G401 (cell line): ENCODE data around the gene ACKR3. TPM values are rescaled to one million over a fixed set of nuclear protein-coding genes. Genes with fewer than 3 reads are reported as not detected.
A peak's percentile ranks its signal among the peaks of the same experiment; 100 is the strongest.

Experiments used
- DNase-seq: peaks from one replicate; pipeline ENCODE4 v3.0.0-alpha.2; 2015; ENCODE audit warnings: low spot score
- in situ Hi-C: cut with HindIII; loops from 2 replicates; pipeline ENCODE4 v1.10.0; 2016; ENCODE audit warnings: low sequenced_read_pairs, mixed read lengths
- total RNA-seq: library from RNA; depleted of rRNA; stranded (reverse); fragments of >200 nt; shearing (Covaris generic); gene quantifications from 2 replicates; pipeline ENCODE4 v1.2.3, GENCODE V29; 2014

The ACKR3 gene
- total RNA-seq, 1 experiment from 2014 or later, result not detected

GRCh38 chr2:236579048-236579745 is 9.6 kb downstream of the ACKR3 start:
- in situ Hi-C loops, result no loop called here
- no peak for DNase-seq

DNA sequence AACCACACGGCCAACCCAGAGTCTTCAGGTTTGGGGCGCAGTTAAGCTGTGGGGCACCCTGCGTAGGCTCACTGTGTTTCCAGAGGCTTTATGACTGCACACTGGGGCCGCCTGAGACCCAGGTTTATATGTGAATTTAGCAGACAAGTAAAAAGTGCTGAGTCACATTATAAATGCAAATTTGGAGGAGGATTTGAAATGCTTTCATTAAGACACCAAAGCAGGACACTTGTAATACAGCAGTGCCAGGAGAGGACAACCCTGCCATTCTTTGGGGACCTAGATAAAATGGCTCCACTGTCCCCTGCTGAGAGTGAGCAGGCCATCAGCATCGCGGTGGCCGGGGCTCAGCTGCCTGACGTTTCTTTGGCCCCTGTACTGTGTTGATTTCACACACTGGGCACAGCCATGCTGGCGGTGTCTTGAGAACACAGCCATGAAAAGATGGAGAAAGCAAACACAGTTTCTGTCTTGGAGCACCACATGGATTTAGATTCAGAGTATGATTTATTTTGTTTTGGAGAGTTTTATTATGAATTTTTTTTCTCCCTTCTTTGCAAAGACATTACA is 10.2 kb downstream of the ACKR3 start:
- DNase-seq, result no peak
- in situ Hi-C loops, result no loop called here

- no peak for DNase-seq
- in situ Hi-C loops, result no loop called here
Measured at GRCh38 chr2:236580746-236581355, 11.2 kb downstream of the ACKR3 start.

DNA sequence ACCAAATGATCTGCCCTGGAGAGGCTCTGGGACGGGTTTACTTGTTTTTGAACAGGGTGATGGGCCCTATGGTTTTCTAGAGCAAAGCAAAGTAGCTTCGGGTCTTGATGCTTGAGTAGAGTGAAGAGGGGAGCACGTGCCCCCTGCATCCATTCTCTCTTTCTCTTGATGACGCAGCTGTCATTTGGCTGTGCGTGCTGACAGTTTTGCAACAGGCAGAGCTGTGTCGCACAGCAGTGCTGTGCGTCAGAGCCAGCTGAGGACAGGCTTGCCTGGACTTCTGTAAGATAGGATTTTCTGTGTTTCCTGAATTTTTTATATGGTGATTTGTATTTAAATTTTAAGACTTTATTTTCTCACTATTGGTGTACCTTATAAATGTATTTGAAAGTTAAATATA is 11.9 kb downstream of the ACKR3 start:
- no peak for DNase-seq

DNA sequence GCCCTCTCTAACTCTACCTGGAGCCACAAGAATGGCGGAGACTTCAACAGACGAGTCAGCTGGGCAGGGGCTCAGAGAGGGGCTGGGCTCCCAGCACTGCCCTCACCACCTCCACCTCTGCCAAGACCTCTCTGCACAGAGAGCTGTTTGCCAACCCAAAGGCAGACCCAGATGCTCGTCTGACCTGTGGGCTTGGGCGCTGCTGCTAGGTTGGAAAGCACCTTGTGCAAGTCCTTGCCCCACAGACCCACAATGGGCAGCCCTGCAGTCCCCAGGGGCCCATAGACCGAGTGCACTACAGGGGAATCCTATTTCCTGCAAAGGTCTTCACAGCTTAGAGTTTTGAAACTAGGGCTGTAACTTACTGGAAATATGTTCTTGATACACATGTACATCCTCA is 13.3 kb downstream of the ACKR3 start:
- no peak for DNase-seq
- in situ Hi-C loops, result no loop called here

More for the DNA sequence above, 11.9 kb downstream of the ACKR3 start:
- in situ Hi-C loops, result no loop called here

GRCh38 chr2:236583621-236584203 is 14.1 kb downstream of the ACKR3 start:
- in situ Hi-C loops, result no loop called here
- DNase-seq, result no peak

- no peak for DNase-seq
- in situ Hi-C loops, result no loop called here
Measured at GRCh38 chr2:236584521-236585384, 15.1 kb downstream of the ACKR3 start.

DNA sequence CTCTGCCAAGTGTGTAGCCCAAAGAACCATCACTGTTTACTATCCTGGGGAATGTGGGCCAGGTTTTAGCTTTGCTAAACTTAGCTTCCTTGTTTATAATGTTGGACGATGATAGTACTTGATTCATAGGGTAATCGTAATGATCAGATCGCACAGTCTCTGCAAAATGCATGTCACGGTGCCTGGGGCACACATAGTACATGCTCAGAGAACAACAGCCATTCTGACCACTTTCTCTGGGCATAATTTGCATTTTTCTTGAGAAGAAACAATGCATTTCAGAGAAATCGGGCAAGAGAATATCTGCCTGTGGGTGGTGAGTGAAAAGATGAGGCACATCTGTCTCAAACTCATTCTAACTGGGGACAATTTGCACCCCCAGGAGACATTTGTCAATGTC is 16.3 kb downstream of the ACKR3 start:
- in situ Hi-C loops, result no loop called here
- no peak for DNase-seq

GRCh38 chr2:236587861-236588815 is 18.5 kb downstream of the ACKR3 start:
- DNase-seq, result no peak
- in situ Hi-C loops, result no loop called here

- in situ Hi-C loops, result no loop called here
Measured at GRCh38 chr2:236588932-236589592, 19.4 kb downstream of the ACKR3 start.

DNA sequence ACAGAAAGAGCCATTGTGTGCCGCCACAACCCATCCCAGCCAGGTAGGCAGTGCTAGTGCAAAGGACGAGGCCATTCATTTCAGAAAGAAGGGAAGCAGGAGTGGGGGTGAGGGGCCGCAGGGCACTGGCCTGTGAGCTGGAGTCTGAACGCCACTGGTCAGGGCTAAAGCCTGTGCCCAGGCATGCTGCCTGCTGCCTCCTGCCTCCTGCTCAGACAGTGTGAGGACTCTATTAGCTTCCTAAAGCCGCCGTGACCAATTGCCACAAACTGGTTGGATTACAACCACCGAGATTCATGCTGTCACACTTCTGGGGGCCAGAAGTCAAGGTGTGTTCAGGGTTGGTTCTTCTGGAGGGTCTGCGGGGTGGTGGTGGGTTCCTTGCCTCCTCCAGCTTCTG is 21.2 kb downstream of the ACKR3 start:
- DNase-seq, result no peak
- in situ Hi-C loops, result no loop called here

More at GRCh38 chr2:236588932-236589592, 19.4 kb downstream of the ACKR3 start:
- no peak for DNase-seq

- DNase-seq, result no peak
- in situ Hi-C loops, result no loop called here
Measured at GRCh38 chr2:236592821-236593220, 23.2 kb downstream of the ACKR3 start.

GRCh38 chr2:236593531-236593930 is 23.9 kb downstream of the ACKR3 start:
- in situ Hi-C loops, result no loop called here
- no peak for DNase-seq

- in situ Hi-C loops, result no loop called here
- no peak for DNase-seq
Measured at GRCh38 chr2:236593956-236594355, 24.3 kb downstream of the ACKR3 start.

GRCh38 chr2:236597629-236598028 is 28.0 kb downstream of the ACKR3 start:
- in situ Hi-C loops, result no loop called here
- no peak for DNase-seq

GRCh38 chr2:236599059-236599458 is 29.4 kb downstream of the ACKR3 start:
- in situ Hi-C loops, result no loop called here
- peak; percentile 93 for DNase-seq

DNA sequence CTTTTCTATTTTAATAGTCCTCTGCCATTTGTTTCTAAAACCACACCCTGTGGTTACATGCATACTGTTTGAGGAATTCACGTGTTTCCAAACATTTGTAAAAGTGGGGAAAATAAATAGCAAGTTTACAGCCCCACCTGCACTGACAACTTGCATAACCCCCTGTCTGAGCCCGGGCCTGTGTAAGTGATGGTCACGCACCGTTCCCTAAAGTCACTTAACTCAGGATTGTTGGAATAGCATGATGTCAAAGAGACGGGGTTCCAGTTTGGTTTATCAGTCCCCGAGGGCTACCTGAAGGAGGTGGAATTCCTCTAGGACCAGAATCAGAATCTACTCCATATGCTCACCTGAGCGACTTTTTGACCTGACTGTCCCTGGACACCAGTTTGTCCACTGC is 30.5 kb downstream of the ACKR3 start:
- in situ Hi-C loops, result no loop called here
- DNase-seq, result no peak

- peak; percentile 24 for DNase-seq
- in situ Hi-C loops, result no loop called here
Measured at GRCh38 chr2:236600892-236601291, 31.3 kb downstream of the ACKR3 start.
